Fibroblast of pulmonary artery (primary cell): ENCODE data around the gene CACNA2D4.

Experiments used
- DNase-seq: peaks from one replicate; pipeline ENCODE4 v3.0.0-alpha.2; 2010; ENCODE audit warnings: low read depth
- H3K4me3 ChIP-seq: replicated peaks from 2 replicates; pipeline ENCODE4 v1.5.1; 2011; ENCODE audit warnings: low read depth, mild to moderate bottlenecking, control low read depth, low read length, moderate library complexity
- CTCF ChIP-seq: IDR thresholded peaks from 2 replicates; pipeline ENCODE4 v1.5.1; 2011; ENCODE audit warnings: mild to moderate bottlenecking, control low read depth, low read length, inconsistent platforms; ENCODE audit errors: missing control alignments

The CACNA2D4 gene

DNA sequence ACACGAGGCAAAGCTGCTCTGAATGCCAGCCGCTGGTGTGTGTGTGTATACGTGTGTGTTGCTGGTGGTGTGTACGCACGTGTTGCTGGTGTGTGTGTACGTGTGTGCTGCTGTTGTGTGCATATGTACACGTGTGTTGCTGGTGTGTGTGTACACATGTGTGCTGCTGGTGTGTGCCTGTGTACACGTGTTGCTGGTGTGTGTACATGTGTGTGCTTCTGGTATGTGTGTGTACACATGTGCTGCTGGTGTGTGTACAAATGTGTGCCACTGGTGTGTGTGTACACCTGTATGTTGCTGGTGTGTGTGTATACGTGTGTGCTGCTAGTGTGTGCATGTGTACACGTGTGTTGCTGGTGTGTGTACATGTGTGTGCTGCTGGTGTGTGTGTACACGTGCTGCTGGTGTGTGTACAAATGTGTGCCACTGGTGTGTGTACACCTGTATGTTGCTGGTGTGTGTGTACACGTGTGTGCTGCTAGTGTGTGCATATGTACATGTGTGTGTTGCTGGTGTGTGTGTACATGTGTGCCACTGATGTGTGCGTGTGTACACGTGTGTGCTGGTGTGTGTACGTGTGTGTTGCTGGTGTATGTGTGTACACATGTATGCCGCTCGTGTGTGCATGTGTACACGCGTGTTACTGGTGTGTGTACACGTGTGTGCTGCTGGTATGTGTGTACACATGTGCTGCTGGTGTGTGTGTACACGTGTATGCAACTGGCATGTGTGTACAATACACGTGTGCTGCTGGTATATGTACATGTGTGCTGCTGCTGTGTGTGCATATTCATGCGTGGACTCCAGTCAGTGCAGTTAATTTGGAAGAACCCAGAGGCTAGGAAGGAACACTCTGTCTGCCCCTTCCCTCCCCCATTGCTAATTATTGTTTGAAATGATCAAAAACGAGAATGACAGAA is 47.2 kb downstream of the CACNA2D4 start:
- no peak overlapping the region for H3K4me3 ChIP-seq
- DNase-seq: no peak
- TF ChIP-seq CTCF: no peak

DNA sequence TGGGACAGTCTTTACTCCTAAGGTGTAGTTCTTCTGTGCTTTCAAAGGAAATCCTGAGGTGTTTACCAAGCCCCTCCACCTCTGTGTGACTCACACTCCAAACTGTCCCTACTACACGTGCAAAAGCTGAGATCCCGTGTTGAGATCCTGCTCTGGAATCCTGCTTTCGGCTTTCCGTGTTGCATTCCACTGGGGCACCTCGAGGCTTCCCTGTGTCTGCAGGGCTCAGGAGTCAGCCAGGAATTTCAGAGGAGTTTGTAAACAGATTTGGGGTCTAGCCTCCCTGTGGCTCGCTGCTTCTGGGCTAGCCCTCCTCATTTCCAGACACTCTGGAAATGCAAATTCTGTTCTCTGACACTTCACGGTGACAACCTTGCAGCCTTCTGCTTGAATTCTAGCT is 48.4 kb downstream of the CACNA2D4 start:
- TF ChIP-seq CTCF: no peak
- no peak for DNase-seq
- H3K4me3 ChIP-seq: no peak overlapping the region

- TF ChIP-seq CTCF: no peak
- no peak for DNase-seq
- H3K4me3 ChIP-seq: no peak overlapping the region
Measured at GRCh38 chr12:1869145-1869544, 49.3 kb downstream of the CACNA2D4 start.

DNA sequence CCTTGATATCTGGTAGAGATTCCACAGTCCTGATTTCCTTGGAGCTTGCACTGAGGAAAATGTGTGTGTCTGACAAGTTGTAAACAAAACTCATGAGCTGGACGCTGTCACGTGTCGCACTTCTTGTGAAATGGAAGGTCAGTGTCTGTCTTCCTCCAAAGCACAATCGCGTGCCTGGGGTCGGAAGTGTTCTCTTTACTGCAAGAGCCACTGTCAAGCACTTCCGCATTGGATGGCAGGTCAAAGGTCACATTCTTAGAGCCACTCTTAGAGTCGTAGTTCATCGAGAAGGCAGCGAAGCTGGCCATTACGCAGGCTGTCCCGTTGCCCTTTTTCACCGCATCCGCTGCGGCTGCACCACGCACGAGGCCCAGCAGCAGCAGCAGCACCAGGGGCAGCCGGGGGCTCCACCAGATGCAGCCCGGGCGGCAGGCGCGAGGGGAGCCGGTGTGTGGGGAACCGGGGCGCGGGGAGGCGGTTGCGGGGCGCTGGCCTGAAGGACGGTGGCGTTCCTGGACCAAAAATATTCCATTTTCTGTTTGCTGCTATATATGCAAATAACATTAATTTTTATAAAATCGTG is 53.1 kb downstream of the CACNA2D4 start:
- no peak overlapping the region for H3K4me3 ChIP-seq
- DNase-seq: no peak
- TF ChIP-seq CTCF: no peak

DNA sequence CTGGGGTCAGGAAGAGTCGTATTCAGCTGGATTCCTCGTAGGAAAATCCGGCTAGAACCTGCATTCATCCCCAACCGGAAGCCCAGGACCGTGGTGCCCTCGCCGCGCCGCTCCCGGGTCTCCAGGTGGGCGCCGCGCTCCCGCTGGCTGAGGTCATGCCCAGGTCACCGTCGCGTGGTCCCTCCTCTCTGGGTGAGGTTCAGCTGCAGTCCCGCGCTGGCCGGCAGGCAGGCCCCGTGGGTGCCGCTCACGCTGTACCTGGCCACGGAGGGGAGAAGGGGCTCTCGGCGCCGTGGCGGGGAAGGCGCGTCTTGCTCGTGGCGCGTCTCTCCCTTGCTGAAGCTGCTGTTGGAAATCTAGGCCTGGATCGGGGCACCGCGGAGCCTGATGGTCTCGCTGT is 53.6 kb downstream of the CACNA2D4 start:
- TF ChIP-seq CTCF: no peak
- no peak for DNase-seq
- H3K4me3 ChIP-seq: no peak overlapping the region

- no peak for DNase-seq
- TF ChIP-seq CTCF: no peak
- no peak overlapping the region for H3K4me3 ChIP-seq
Measured at GRCh38 chr12:1864456-1864855, 54.0 kb downstream of the CACNA2D4 start.
